ENCODE results near the gene KDM7A. TPM values are rescaled to one million over a fixed set of nuclear protein-coding genes. Genes with fewer than 3 reads are reported as not detected.

The KDM7A gene
- total RNA-seq, 1 donor from 2014 or later: 25.4 TPM

- Mint-ChIP-seq H3K27me3 (ENCODE audit: unreplicated experiment) (peaks cover 2% of the 10 kb centered on the region), H3K9me3 (ENCODE audit: unreplicated experiment) (peaks cover 4% of the 10 kb centered on the region), H3K4me1 (ENCODE audit: low read depth, unreplicated experiment) (no peaks in the 10 kb centered on the region), H3K27ac (ENCODE audit: unreplicated experiment) (no peak overlapping the region), H3K36me3 (ENCODE audit: unreplicated experiment) (peaks cover 7% of the 10 kb centered on the region), H3K4me3 (ENCODE audit: unreplicated experiment) (no peak overlapping the region)
- TF ChIP-seq, protein P1, sequence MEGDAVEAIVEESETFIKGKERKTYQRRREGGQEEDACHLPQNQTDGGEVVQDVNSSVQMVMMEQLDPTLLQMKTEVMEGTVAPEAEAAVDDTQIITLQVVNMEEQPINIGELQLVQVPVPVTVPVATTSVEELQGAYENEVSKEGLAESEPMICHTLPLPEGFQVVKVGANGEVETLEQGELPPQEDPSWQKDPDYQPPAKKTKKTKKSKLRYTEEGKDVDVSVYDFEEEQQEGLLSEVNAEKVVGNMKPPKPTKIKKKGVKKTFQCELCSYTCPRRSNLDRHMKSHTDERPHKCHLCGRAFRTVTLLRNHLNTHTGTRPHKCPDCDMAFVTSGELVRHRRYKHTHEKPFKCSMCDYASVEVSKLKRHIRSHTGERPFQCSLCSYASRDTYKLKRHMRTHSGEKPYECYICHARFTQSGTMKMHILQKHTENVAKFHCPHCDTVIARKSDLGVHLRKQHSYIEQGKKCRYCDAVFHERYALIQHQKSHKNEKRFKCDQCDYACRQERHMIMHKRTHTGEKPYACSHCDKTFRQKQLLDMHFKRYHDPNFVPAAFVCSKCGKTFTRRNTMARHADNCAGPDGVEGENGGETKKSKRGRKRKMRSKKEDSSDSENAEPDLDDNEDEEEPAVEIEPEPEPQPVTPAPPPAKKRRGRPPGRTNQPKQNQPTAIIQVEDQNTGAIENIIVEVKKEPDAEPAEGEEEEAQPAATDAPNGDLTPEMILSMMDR (IDR thresholded peaks at IDR 0.05; ENCODE audit: partially characterized antibody, unreplicated experiment): no peak
- no peak for DNase-seq
Measured at GRCh38 chr7:140214075-140214684, 37.4 kb upstream of the KDM7A start.

GRCh38 chr7:140213684-140214074 lies 36.9 kb upstream of the KDM7A start:
- no peaks in the 10 kb centered on the region for H3K4me1 Mint-ChIP-seq (ENCODE audit: low read depth, unreplicated experiment)
- H3K36me3 Mint-ChIP-seq (ENCODE audit: unreplicated experiment): peaks cover 7% of the 10 kb centered on the region
- peaks cover 2% of the 10 kb centered on the region for H3K27me3 Mint-ChIP-seq (ENCODE audit: unreplicated experiment)
- no peak overlapping the region for H3K4me3 Mint-ChIP-seq (ENCODE audit: unreplicated experiment)
- no peak overlapping the region for H3K27ac Mint-ChIP-seq (ENCODE audit: unreplicated experiment)
- peaks cover 4% of the 10 kb centered on the region for H3K9me3 Mint-ChIP-seq (ENCODE audit: unreplicated experiment)
- no peak for DNase-seq
- TF ChIP-seq, protein P1 (IDR thresholded peaks at IDR 0.05; ENCODE audit: partially characterized antibody, unreplicated experiment): no peak

GRCh38 chr7:140212100-140212881 lies 35.5 kb upstream of the KDM7A start:
- DNase-seq: no peak
- Mint-ChIP-seq H3K27me3 (ENCODE audit: unreplicated experiment) (peaks cover 2% of the 10 kb centered on the region), H3K4me1 (ENCODE audit: low read depth, unreplicated experiment) (no peaks in the 10 kb centered on the region), H3K27ac (ENCODE audit: unreplicated experiment) (no peak overlapping the region), H3K36me3 (ENCODE audit: unreplicated experiment) (peaks cover 7% of the 10 kb centered on the region), H3K4me3 (ENCODE audit: unreplicated experiment) (no peak overlapping the region), H3K9me3 (ENCODE audit: unreplicated experiment) (peaks cover 3% of the 10 kb centered on the region)
- TF ChIP-seq, protein P1 (IDR thresholded peaks at IDR 0.05; ENCODE audit: partially characterized antibody, unreplicated experiment): no peak

DNA sequence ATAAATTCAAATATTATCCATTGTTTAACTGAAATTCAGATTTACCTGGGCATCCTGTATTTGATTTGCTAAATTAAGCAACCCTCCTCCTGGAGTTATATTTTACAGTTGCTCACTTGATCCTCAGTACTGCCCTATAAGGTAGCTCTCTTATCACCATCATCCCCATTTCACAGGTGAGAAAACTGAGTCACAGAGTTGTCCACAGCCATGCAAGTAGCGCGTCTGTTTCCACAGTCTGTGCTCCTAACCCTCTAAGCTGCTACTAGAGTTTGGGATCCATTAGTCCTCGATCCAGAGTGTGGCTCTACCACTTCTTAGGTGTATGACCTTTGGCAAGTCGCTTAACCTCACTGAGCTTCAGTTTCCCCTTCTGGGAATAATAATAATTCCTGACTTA lies 34.9 kb upstream of the KDM7A start:
- Mint-ChIP-seq H3K4me1 (ENCODE audit: low read depth, unreplicated experiment) (no peaks in the 10 kb centered on the region), H3K36me3 (ENCODE audit: unreplicated experiment) (peaks cover 7% of the 10 kb centered on the region), H3K9me3 (ENCODE audit: unreplicated experiment) (peaks cover 3% of the 10 kb centered on the region), H3K4me3 (ENCODE audit: unreplicated experiment) (no peak overlapping the region), H3K27ac (ENCODE audit: unreplicated experiment) (no peak overlapping the region), H3K27me3 (ENCODE audit: unreplicated experiment) (peaks cover 2% of the 10 kb centered on the region)
- DNase-seq: no peak
- TF ChIP-seq, protein P1 (IDR thresholded peaks at IDR 0.05; ENCODE audit: partially characterized antibody, unreplicated experiment): no peak
